Stimulated activated CD4-positive, alpha-beta T cell treated with anti-CD3 and anti-CD28 coated beads, Interleukin-4, amount 100 ng/mL, for 1 hour (primary cell): Measurements from ENCODE around the gene ACTR2.
"Not testable (repeated sequence)": the region's sequence is repeated elsewhere in the genome, so short reads cannot be mapped to it uniquely, and the experiment has no call there.

Source experiments
- DNase-seq: peaks from one replicate; pipeline ENCODE4 v3.0.0-alpha.2; 2020

The ACTR2 gene

DNA sequence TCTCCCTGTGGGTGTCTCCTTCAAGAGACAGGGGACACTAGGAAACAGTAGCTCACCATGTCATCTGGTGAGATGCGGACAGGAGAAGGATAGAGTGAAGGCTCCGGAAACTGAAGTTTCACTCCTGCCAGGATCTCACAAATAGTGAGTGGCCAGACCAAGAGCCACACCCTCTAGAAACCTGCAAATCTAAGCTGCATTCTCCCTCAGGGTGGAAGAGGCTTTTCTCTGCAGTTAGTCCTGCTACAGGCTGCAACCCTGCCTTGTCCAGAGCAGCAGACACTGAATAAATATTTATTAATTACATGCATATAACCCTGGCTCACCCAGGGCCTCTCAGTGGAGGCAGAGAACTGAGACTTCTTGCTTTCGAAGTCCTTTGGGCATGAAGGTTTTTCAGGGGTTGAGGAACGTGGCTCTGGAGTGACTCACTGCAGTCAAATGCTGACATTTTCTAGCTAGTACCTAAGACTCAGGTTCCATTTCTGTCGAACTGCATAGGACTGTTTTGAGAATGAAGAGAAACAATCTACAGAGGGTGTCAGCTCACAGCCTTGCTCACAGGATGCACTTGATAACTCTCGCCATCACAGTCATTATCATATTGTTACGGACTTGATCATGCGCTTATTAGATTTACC, 87.3 kb downstream of the ACTR2 start:
- no peak for DNase-seq

DNA sequence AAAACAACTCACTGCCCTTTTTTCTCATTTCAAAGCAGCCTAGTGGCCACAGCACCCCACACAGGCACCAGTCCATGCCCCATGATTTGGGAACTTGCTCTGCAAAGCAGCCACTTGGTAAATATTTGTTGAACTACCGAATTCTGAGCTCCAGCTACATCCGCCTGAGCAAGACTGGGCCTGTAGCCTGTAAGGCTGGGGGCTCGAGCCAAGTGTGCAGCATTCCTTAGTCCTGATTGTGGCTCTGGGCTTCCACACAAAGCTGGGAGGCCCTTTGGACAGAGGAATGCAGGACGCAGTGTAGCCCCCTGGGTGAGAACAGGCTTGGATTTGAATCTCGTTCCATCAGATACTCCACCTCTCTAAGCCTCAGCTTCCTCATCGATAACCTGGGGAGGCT, 88.4 kb downstream of the ACTR2 start:
- DNase-seq: no peak

DNA sequence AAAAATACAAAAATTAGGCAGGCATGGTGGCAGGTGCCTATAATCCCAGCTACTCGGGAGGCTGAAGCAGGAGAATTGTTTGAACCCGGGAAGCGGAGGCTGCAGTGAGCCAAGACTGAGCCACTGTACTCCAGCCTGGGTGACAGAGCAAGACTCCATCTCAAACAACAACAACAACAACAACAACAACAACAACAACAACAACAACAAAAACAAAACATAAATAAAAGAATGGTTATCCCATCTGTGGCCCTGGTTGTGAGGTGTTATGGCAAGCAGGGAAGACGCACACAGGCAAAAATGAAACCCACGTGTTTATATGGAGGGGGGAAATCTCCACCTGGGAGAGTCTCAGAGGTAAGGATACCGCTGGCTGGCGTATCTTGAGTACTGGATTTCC, 89.7 kb downstream of the ACTR2 start:
- not testable (repeated sequence) for DNase-seq

DNA sequence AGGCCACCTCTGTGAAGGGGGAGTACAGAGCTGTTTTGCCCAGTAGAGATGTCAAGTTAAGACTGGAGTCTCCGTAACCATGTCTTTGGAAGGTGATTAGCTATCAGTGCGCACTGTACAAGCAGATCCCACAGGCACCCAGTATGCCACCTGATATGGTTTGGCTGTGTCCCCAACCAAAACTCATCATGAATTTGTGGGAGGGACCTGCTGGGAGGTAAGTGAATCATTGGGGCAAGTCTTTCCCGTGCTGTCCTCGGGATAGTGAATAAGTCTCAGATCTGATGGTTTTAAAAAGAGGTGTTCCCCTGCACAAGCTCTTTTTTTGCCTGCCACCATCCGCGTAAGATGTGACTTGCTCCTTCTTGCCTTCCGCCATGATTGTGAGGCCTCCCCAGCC, 90.2 kb downstream of the ACTR2 start:
- no peak for DNase-seq

DNA sequence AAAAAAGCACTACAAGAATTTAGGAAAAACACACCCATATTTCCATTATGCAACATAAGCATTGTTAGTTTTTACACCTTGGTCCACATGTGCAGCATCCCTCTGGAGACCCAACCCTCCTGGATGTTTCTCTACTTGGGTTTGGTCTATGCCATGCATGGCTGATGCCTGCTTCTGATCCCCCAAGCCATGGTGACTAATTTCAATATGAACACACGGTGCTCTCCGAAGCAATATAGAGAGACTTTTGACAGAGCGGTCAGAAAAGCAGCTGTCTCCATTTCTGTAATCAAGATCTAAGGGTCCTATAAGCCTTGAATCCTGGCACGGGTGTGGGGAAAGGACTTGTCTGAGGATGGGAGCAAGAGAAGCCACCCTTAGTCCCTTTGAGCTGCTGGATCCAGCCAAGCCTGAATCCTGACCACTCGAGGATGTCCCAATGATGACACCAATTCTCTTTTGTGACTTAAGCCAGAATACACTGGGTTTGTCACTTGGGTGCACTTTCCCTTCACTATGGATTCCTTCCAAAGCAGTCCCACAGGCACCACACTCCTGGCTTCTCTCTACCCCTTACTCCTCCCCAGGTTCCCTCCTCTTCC, 91.5 kb downstream of the ACTR2 start:
- no peak for DNase-seq

DNA sequence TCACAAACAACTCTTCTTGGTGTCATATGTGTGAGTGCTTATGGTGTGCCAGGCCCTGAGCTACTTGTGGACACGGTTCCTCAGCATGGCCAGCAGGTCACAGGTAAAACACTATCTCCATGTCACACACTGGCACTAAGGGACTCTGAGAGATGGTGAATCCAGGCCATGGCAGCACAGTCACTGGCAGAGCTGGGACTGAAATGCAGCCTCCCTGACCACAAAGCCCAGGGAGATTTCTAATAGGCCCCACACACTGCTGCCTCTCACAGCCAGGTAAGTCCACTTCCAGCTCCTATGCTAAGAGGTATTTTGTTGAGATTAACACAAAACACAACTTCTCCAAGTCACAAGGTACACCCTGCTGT, 92.0 kb downstream of the ACTR2 start:
- DNase-seq: no peak

DNA sequence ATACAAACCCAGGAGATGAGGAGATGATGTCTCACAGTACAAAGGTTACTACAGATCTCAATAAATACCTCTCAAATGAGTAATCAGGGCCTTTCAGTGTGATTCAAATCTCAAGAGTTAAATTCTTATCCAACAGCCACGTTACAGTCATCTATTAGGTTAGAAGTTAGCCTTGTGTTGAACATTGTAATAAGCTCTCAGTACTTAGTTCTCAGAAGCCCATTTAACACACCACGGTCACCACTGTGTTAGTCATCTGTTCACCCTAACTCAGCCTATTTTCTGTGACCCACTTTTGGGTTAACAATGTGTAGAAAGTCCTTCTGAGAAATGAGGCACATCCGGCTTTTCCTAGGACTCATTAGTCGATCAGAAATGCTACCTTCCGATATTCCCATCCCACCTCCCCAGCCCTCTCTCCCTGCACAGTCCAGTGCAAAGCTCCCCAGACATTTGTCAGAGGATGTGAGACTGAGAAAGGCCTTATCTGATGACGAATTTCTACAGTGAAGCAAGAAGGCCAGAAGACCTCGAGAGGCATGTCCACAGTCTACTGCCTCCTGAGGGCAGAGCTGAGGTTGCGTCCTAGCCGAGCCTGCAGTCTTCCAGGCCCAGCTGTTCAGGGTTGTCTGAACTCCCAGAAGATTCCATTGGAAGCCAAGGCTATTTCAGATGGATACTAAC, 92.6 kb downstream of the ACTR2 start:
- no peak for DNase-seq
